HCT116 (cell line): Measurements from ENCODE around the gene ALAD. TPM values are rescaled to one million over a fixed set of nuclear protein-coding genes. Genes with fewer than 3 reads are reported as not detected.

Experiments
- ATAC-seq: fragments of 200-7000 bp; cut with Tn5 transposase; 2 replicates; pipeline ENCODE4 v1.9.1; 2020; ENCODE audit warnings: mild to moderate bottlenecking, moderate library complexity
- BruUV-seq: library from RNA; stranded (reverse); fragments of 400-500 nt; replicated peaks from 2 replicates; lab custom pipeline; 2021; lab: Mats Ljungman, UMichigan
- CTCF ChIA-PET: fragments of 300-600 bp; sonication (Branson Sonifier 250); formaldehyde crosslinking; loops from one replicate; lab custom pipeline; 2021; ENCODE audit warnings: antibody characterized with exemption; lab: Charles Lee
- POLR2A ChIA-PET: fragments of 300-600, 350-600 bp; sonication (Branson Sonifier 250); formaldehyde crosslinking; loops from one replicate; lab custom pipeline; 2021; ENCODE audit warnings: antibody characterized with exemption; lab: Charles Lee
- RAD21 ChIA-PET, 2 experiments: fragments of 300-600 bp; sonication (Branson Sonifier 250); formaldehyde crosslinking; loops; one replicate each; lab custom pipeline; 2023; ENCODE audit warnings: low total read pairs in 2 of 2; ENCODE audit not compliant: uncharacterized antibody in 2 of 2, unreplicated experiment in 2 of 2, low non-redundant PET in 1 of 2; lab: Charles Lee
- DNase-seq: peaks from one replicate; pipeline ENCODE4 v3.0.0-alpha.2; 2010; ENCODE audit warnings: low read depth, low spot score
- H2AFZ ChIP-seq: fragments of 200-600 bp; shearing (Covaris generic), sonication (generic); 2 replicates; pipeline ENCODE4 v1.6.1; 2017; ENCODE audit warnings: low read depth, mixed run types, mixed read lengths, antibody characterized with exemption, low read length; ENCODE audit not compliant: poor library complexity, severe bottlenecking
- H3K27ac ChIP-seq: 2 replicates; pipeline ENCODE4 v1.5.1; 2012; ENCODE audit warnings: low read depth, low read length
- H3K27me3 ChIP-seq: fragments of 200-600 bp; sonication (generic); 2 replicates; pipeline ENCODE4 v1.6.1; 2016; ENCODE audit warnings: mixed run types, low read length, mixed read lengths; ENCODE audit not compliant: insufficient read depth
- H3K36me3 ChIP-seq, 2 experiments: fragments of 200-500 bp in 1 of 2; fragments of 200-600 bp in 1 of 2; sonication (Bioruptor generic) in 1 of 2; sonication (generic) in 1 of 2; 2 replicates each; pipeline versions ENCODE4 v1.5.1 to v1.6.1; 2014 to 2016; ENCODE audit warnings: low read length in 2 of 2, inconsistent platforms in 1 of 2, mixed read lengths in 1 of 2, mixed run types in 1 of 2; ENCODE audit not compliant: insufficient read depth in 2 of 2, control insufficient read depth in 1 of 2
- H3K4me1 ChIP-seq, 2 experiments: fragments of 200-600 bp in 1 of 2; sonication (generic) in 1 of 2; 2 replicates each; pipeline versions ENCODE4 v1.5.1 to v1.6.1; 2012 to 2017; ENCODE audit warnings: low read length in 2 of 2, inconsistent platforms in 1 of 2, mild to moderate bottlenecking in 1 of 2, mixed read lengths in 1 of 2, mixed run types in 1 of 2, moderate library complexity in 1 of 2; ENCODE audit not compliant: insufficient read depth in 2 of 2, control insufficient read depth in 1 of 2
- H3K4me2 ChIP-seq: fragments of 200-600 bp; sonication (generic); 2 replicates; pipeline ENCODE4 v1.6.1; 2017; ENCODE audit warnings: mixed run types, low read length, mixed read lengths
- H3K4me3 ChIP-seq, 2 experiments: fragments of 200-600 bp in 1 of 2; sonication (generic) in 1 of 2; replicated peaks in 1 of 2; 2 replicates each; pipeline ENCODE4 v1.5.1; 2011 to 2016; ENCODE audit warnings: low read length in 2 of 2, control low read depth in 1 of 2, low read depth in 1 of 2, mild to moderate bottlenecking in 1 of 2, mixed read lengths in 1 of 2, mixed run types in 1 of 2
- H3K79me2 ChIP-seq: fragments of 200-600 bp; sonication (generic); 2 replicates; pipeline ENCODE4 v1.6.1; 2017; ENCODE audit warnings: mild to moderate bottlenecking, mixed run types, low read length, moderate library complexity, mixed read lengths; ENCODE audit not compliant: insufficient read depth
- H3K9ac ChIP-seq: fragments of 200-600 bp; sonication (generic); 2 replicates; pipeline ENCODE4 v1.6.1; 2016; ENCODE audit warnings: low read length, mixed read lengths
- H3K9me2 ChIP-seq: fragments of 200-600 bp; sonication (generic), shearing (Covaris generic); 2 replicates; pipeline ENCODE4 v1.6.1; 2017; ENCODE audit warnings: mixed run types, mild to moderate bottlenecking, moderate library complexity; ENCODE audit not compliant: insufficient read depth
- H3K9me3 ChIP-seq, 2 experiments: fragments of 200-500 bp in 1 of 2; fragments of 200-600 bp in 1 of 2; sonication (Bioruptor generic) in 1 of 2; sonication (generic) in 1 of 2; 2 replicates each; pipeline ENCODE4 v1.6.1; 2014 to 2017; ENCODE audit warnings: low read length in 2 of 2, mixed read lengths in 2 of 2, inconsistent platforms in 1 of 2, low read depth in 1 of 2, mild to moderate bottlenecking in 1 of 2, mixed run types in 1 of 2, moderate library complexity in 1 of 2; ENCODE audit not compliant: control insufficient read depth in 1 of 2, insufficient read depth in 1 of 2
- H4K20me1 ChIP-seq: fragments of 200-600 bp; sonication (generic), shearing (Covaris generic); 2 replicates; pipeline ENCODE4 v1.6.1; 2017; ENCODE audit warnings: mixed run types, mild to moderate bottlenecking, moderate library complexity; ENCODE audit not compliant: insufficient read depth
- CBX3 ChIP-seq: IDR thresholded peaks from 2 replicates; pipeline ENCODE4 v1.6.1; 2012; ENCODE audit warnings: low read depth
- CEBPB ChIP-seq: IDR thresholded peaks from 2 replicates; pipeline ENCODE4 v1.6.1; 2012; ENCODE audit warnings: low read depth
- EGR1 ChIP-seq: IDR thresholded peaks from 2 replicates; pipeline ENCODE4 v1.6.1; 2012; ENCODE audit warnings: low read depth
- ELF1 ChIP-seq: IDR thresholded peaks from 2 replicates; pipeline ENCODE4 v1.6.1; 2012; ENCODE audit warnings: low read depth, borderline replicate concordance
- MAX ChIP-seq: IDR thresholded peaks from 2 replicates; pipeline ENCODE4 v1.6.1; 2012
- POLR2A ChIP-seq: IDR thresholded peaks from 2 replicates; pipeline ENCODE4 v1.7.0; 2011; ENCODE audit warnings: borderline replicate concordance; ENCODE audit not compliant: insufficient read depth, insufficient read length; ENCODE audit errors: extremely low read depth
- SIN3A ChIP-seq: IDR thresholded peaks from 2 replicates; pipeline ENCODE4 v1.6.1; 2012; ENCODE audit warnings: low read depth
- SP1 ChIP-seq: IDR thresholded peaks from 2 replicates; pipeline ENCODE4 v1.6.1; 2012; ENCODE audit warnings: low read depth
- SRF ChIP-seq: IDR thresholded peaks from 2 replicates; pipeline ENCODE4 v1.6.1; 2012; ENCODE audit warnings: low read depth
- intact Hi-C: fragments of 100-400 bp; cut with micrococcal nuclease; formaldehyde crosslinking; loops from 2 replicates; pipeline ENCODE4 v1.10.0; 2022
- total RNA-seq: library from RNA; stranded (reverse); gene quantifications from one replicate; pipeline ENCODE4 v1.2.1, GENCODE V29; 2021; ENCODE audit not compliant: unreplicated experiment

Gene ALAD
- total RNA-seq, 1 experiment from 2014 or later: 14.0 TPM

- Histone ChIP-seq H3K9me2 (no peaks in the 10 kb centered on the region), H3K9me3 (no peaks in the 10 kb centered on the region), H3K79me2 (peaks cover 14% of the 10 kb centered on the region), H3K4me3 (peak overlapping the region; percentile 93 to 95), H3K27me3 (no peaks in the 10 kb centered on the region), H2AFZ (no peak overlapping the region), H3K36me3 (peaks cover 6 to 7% of the 10 kb centered on the region in 2 experiments; a peak in 2 of 4 replicates), H4K20me1 (no peaks in the 10 kb centered on the region), H3K27ac (peak overlapping the region; percentile 84), H3K4me1 (peaks cover 12 to 17% of the 10 kb centered on the region in 2 experiments), H3K4me2 (peak overlapping the region; percentile 89), H3K9ac (peak overlapping the region; percentile 88)
- ChIA-PET POLR2A (interaction anchor here (0.7 to 1.4 kb wide), 3 partner anchors 13 to 34 kb away, joined by 3 to 4 read pairs (median 3); no protein-coding TSS in a partner anchor), CTCF (interaction anchor here (0.7 to 1.2 kb wide), 2 partner anchors 280 to 282 kb away, joined by 3 read pairs; no protein-coding TSS in a partner anchor), RAD21 (no interaction called here)
- TF ChIP-seq ELF1 (no peak), SRF (no peak), EGR1 (no peak), SIN3A (no peak), CEBPB (no peak), POLR2A (no peak)
- BruUV-seq: TSS peak; percentile 68
- ATAC-seq (no peak), DNase-seq (no peak)
- intact Hi-C loops: no loop called here
Measured at GRCh38 chr9:113375057-113376023, 25.7 kb downstream of the ALAD start.

- Histone ChIP-seq H3K4me3 (no peak overlapping the region), H2AFZ (no peak overlapping the region), H3K36me3 (peaks cover 6 to 7% of the 10 kb centered on the region in 2 experiments; a peak in 2 of 4 replicates), H3K27ac (no peak overlapping the region), H3K9ac (no peak overlapping the region), H3K9me2 (no peaks in the 10 kb centered on the region), H3K27me3 (no peaks in the 10 kb centered on the region), H3K9me3 (no peaks in the 10 kb centered on the region), H3K79me2 (peaks cover 14% of the 10 kb centered on the region), H3K4me2 (no peak overlapping the region), H3K4me1 (peaks cover 12 to 17% of the 10 kb centered on the region in 2 experiments), H4K20me1 (no peaks in the 10 kb centered on the region)
- ATAC-seq: no peak
- no peak for DNase-seq
- RAD21 ChIA-PET: no interaction called here
- BruUV-seq: no TSS peak
- no peak for TF ChIP-seq CBX3
- TF ChIP-seq MAX: no peak
- TF ChIP-seq SP1: no peak
- intact Hi-C loops: no loop called here
- POLR2A ChIA-PET: no interaction called here
- CTCF ChIA-PET: no interaction called here
Measured at GRCh38 chr9:113373676-113374392, 27.2 kb downstream of the ALAD start.
